CD1c-positive myeloid dendritic cell (primary cell): ENCODE results near the gene LRRC17.
A peak's percentile ranks its signal among the peaks of the same experiment; 100 is the strongest.

ENCODE experiments used
- DNase-seq: peaks from one replicate; pipeline ENCODE4 v3.0.0-alpha.2; 2016; ENCODE audit errors: extremely low spot score

Gene LRRC17, protein sequence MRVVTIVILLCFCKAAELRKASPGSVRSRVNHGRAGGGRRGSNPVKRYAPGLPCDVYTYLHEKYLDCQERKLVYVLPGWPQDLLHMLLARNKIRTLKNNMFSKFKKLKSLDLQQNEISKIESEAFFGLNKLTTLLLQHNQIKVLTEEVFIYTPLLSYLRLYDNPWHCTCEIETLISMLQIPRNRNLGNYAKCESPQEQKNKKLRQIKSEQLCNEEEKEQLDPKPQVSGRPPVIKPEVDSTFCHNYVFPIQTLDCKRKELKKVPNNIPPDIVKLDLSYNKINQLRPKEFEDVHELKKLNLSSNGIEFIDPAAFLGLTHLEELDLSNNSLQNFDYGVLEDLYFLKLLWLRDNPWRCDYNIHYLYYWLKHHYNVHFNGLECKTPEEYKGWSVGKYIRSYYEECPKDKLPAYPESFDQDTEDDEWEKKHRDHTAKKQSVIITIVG

DNA sequence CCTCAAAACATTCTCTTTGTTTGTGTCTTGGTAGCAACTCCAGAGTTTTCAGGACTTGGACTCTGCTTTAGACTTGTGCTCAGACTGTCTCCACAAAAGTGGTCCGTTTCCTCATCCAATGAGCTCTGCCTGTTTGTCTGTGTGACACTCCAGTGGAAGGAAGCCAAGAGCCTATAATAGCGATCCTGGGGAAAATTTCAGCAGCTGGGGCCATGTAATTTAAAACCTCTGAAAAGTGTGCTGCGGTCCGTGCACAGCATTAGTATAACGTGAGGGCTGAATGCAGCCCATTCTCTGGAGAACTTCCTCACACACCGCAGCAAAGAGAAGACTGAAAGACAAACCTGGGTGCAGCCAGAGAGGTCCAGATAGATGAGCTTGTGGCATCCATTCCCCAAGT, at the start of gene LRRC17:
LRRC17 (plus strand) TSS at position 259 of the 400 bp plus-strand sequence. CDS start 20,914 bp downstream, outside the sequence.
- no peak for DNase-seq

DNA sequence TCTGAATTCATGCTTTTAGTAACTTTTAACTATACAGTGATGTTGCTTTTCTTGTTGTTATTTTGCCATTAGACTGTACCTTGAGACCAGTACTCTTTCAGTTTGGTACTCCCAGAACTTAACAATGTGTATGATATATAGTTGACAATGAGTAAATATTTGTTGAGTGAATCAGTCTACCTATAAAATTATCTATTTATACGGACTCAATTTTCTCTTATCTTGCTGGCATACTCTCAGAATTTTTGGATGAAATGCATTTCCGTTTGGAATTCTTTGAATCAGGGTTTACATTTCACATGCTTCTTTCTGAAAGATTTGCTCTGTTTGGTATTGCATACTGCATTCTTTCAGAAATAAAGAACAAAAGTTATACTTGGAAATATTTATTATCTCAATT, 47.8 kb upstream of the LRRC17 start:
- DNase-seq: no peak

DNA sequence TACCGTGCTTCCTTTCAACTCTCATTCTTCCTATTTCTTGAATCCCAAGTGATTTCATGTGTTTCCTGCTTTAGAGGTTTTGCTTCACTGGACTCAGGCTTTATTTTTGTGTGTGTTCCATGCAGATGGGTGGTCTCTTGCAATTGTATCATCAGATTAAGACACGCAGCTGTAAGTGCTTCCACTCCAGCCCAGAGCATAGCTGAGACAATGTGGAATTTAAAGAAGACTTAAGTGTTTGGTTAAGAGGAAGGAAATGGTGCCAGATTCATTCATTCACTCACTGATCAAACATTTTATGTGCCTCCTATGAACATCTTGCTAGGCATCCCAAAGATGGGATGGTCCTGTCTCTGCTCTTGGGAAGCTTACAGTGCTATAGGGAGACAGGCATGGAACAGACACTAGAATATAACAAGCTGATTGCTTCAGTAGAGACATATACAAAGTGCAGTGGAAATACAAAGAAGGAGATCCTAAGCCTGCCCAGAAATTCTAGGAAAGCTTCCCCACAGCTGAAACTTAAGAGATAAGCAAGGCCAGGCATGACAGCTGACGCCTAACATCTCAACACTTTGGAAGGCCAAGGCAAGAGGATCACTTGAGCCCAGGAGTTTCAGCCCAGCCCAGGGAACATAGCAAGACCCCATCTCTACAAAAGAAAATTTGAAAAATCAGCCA, 46.1 kb upstream of the LRRC17 start:
- no peak for DNase-seq

- DNase-seq: no peak
Observed at GRCh38 chr7:102869195-102869594, 43.6 kb upstream of the LRRC17 start.

DNA sequence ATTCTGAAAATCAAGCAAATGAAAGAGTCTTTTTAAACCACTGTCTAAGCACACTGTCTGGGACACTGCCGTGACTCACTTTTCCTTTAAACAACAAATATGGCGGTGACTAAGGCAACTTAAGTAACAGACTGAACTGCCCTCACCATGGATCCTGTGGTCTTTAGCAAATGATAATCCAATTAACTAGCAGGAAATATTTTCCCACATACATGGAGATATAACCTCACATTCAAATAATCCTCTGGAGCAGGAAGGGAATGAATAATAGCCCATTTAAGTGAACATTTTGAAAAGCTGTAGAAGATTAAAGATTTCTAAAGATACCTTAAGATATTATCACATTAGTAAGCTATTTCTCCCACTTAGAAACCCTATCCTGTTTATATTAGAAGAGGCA, 40.3 kb upstream of the LRRC17 start:
- no peak for DNase-seq

DNA sequence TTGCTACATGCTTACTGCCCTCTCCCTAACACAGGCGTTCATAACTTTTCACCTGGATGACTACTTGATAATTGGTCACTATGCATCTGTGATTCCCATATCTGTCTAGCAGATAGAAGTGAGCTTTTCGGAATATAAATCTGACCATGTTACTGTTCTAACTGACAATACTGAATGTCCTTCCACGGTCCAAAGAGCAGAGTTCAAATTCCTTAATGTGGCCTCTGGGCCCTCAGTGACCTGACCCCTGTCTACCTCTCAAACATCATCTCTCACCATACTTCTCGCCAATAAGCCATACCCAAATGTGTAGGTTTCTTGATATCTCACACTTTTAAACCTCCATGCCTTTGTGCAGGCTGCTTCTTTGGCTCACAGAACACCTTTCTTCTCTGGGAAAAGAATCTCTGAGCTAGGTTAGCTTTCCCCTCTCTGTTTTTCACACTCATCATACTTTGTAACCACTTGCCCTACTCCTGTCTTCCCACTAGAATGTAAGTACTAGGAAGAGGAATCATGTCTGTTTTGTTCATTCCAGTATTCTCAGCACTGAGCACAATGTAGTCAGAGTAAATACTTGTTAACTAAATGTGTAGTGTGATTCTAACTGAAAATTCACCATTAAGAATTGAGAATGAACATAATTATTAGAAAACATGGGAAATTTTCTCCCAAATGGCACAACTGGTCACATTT, 39.2 kb upstream of the LRRC17 start:
- DNase-seq: no peak

GRCh38 chr7:102874166-102874829, 38.5 kb upstream of the LRRC17 start:
- DNase-seq: no peak

DNA sequence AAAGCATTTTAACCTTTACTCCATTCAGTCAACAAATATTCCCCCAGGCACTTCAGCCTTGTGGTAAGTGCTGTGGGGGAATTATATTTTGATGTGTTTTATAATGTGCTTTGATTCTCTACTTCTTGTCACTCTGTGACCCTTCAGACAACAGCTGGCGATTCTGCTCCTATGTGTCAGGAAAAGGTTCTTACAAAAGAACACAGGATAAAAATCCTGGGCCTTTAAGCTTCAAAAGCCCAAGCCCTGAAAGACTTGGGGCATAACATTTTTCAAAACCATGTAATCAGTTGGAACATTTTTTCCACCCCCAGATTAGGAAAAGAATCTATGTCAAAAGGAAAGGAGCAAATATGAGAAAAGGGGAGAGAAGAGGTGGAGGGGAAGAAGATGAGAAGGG, 37.8 kb upstream of the LRRC17 start:
- DNase-seq: no peak

- peak; percentile 7 for DNase-seq
Observed at GRCh38 chr7:102875700-102876295, 37.0 kb upstream of the LRRC17 start.

DNA sequence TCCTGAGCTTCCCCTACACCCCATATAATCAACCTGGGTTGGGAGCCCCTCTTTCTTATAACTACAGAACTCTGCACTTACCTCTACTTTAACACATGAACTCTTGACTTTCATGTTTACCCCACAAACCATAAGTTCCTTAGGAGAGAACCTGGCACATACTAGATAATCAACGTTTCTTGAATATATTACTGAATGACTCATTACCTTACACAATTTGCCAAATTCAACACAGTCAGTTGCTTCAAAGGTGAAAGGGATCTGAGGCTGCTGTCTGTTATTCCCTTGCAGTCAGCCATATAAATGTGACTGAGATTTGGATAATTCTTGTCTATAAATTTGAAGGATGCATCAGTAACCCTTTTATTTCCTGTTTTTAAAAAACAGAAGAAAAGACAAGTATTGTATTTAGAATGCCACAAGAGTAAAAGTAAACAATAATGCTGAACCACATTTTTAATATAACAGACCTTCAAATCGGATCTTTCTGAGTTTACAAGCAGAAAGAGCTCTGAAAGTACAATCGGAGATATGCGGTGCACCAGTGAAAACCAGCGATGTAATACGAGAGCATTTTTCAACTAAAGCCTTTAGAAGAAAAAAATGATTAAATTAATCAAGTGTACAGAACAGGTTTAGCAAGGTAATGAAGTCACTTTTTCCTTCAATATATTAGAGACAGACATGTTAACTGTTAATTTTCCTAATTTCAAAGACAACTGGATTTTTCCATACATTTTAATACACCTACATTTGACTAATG, 29.5 kb upstream of the LRRC17 start:
- no peak for DNase-seq

DNA sequence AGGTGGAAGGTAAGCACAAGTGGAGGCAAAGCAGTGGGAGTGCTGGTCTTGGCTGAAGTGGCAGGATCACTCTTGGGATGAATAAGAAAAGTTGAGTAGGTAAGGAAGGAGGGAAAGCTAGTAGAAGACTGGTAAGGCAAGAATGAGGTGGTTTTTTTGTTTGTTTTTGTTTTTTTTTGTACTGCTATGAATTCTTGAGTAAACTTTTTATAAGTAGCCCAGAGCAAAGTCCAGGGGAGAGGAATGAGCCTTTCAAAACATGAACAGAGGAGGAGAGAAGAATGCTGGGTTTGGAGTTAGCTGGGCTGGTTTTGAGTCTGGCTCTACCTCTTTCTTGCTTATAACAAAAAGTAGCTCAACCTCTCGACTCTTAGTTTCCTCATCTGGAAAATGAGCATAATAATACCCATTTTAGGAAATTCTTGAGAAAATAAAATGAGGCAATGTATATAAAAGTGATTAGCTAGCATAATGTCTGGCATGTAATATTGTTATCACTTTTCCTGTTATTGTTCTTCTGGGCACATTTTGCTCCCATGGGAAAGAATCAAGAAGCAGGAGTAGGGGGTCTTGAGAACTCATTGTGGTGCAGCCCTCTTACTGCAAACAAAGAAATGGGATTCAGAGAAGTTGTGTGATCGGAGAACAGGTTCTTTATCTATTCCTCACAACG, 24.1 kb upstream of the LRRC17 start:
- DNase-seq: no peak

DNA sequence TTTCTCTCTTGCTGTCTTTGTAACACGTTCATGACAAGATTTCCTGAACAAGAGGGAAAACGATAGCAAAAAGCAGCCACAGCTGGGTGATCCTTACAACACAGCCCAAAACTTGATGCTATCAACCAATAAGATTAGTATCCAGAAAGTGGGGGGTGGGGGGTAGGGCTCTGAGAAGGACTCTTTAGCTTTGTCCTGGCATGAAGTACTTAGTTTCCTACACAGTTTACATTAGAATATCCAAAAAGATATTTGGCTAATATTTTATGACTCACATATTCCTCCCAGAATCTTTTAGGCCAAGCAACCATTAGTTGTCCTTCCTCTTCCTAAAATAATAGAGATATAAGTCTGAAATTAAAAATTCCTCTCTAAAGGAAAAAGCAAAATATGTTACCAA, 22.9 kb upstream of the LRRC17 start:
- DNase-seq: no peak

DNA sequence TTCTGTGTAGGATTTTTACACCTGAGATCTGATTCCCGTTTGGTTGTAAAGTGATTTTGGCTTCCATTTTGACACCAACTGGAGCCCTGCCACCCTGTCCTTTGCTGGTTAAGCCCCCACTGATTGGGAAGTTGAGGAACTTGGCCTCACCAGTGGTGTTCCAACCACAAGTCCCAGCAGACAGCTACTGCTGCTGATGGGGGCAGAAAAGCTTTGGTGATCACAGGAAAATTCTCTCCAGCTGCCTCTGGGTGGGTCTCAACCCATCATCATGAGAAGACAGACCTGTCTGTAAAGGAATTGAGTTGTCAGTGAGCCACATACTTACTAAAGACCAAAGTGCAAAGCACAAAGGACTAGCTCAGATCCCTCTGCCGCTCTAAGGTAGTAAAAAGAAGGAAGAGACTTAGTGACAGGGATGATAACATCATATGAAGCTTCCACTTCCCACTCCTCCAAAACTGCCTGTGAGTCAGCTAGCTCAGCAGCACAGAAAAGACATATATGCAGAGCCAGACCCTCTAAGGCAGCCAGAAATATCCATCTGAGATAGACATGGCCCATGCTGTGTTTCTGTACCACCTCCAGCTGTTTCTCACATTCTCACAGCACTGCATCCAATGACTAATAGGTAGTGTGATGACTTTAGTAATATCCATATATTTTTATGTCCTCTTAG, 22.4 kb upstream of the LRRC17 start:
- DNase-seq: peak; percentile 65

DNA sequence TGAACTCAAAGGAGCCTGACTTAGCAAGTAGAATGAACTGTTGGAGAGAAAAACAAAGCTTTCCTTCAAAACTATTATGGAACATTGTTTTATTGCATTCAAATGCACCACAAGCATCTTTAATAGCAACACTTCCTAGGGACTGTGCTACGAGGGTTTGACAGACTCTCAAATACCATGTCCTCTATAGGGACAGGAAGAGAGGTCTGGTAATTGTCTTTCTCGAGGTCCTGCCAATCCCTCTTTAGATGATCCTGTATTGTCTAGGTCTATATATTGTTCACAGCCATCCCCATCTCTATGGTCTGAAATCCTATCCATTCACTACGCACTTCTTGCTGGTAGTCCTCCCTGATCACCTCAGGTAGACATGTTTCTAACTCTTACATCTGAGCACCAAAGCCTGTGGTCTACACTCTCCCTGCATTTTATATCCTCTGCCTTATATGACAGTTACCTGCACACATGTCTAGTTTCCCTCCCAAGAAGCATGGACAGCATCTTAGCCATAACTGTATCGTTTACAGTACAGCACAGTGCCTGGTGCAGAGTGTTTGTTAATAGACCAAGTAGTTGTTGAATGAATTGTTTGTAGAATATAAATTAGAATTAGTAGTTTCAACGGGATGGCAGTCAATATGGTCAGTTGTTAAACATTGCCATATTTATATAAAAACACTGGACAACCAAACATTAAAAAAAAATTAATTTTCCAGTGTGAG, 21.7 kb upstream of the LRRC17 start:
- DNase-seq: no peak

DNA sequence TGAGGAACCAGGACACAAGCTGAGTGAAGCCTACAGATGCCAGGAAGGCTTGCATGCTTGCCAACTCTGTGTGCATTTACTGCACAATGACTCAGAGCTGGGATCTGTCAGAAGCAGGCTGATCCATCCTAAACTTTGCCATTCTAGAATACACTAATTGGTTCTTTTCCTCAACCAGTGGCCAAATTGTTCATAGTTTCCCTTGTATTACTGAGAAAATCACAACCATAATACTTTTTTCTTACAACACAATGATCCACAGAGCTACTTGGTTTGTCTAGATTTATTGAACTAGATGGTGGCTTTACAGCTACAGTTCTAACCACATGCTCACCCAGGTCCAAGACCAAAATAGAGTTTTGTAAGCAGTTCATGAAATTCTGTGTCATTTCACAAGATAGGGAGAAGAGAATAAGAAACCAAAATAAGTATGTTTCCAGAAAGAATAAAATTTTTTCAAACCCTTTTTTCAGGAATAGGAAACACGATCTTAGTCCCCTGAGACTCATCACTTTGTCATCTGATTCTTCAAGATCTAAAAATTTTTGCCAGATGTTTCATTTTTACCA, 21.0 kb upstream of the LRRC17 start:
- DNase-seq: no peak

DNA sequence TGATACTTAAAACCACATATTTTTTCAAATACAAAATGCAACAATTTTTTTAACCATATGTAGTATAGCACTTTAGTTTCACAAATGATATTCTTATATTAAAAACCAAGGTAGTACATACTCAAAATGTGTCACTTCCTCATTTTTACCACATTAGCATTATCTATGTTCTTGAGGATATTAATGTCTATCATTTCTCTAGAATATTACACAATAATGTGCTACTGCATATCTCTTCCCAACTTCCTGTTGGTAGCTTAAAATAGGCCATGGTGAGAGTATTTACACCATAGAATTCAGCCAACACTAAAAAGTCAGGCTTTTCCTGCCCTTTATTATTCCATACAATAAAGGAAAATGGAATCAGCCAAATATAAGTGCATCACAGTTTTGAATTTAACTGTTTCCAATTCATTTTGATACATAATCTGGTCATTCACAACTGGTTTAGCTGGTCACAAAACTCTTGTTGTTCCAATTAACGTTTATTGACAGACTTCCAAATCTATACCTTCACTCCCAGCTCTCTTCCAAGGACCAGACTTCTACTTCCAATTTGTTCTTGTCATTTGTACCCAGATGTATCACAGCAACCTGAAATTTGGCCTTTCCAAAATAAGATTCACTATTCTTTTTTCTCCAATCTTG, 20.0 kb upstream of the LRRC17 start:
- DNase-seq: peak; percentile 72

GRCh38 chr7:102895602-102896001, 17.2 kb upstream of the LRRC17 start:
- DNase-seq: no peak

GRCh38 chr7:102896585-102896984, 16.2 kb upstream of the LRRC17 start:
- no peak for DNase-seq
